ENCODE measurements around the gene MCC.

- TF ChIP-seq SIN3A (IDR thresholded peaks at IDR 0.05; ENCODE audit: borderline replicate concordance, insufficient read depth, low read length): no peak
- TF ChIP-seq POLR2AphosphoS5 (IDR thresholded peaks at IDR 0.05; ENCODE audit: low read depth, low read length): no peak
- TF ChIP-seq REST (IDR thresholded peaks at IDR 0.05; ENCODE audit: insufficient read depth in 1 of 2, low read depth in 2 of 2, low read length in 2 of 2): no peak
- no peak for TF ChIP-seq FOXP2 (optimal IDR thresholded peaks at IDR 0.05; ENCODE audit: borderline replicate concordance, extremely low read depth, extremely low read length, insufficient read depth)
- no peak for TF ChIP-seq TAF1 (IDR thresholded peaks at IDR 0.05; ENCODE audit: borderline replicate concordance, insufficient read depth, low read length)
Observed at GRCh38 chr5:113490317-113490716, 2.1 kb upstream of the MCC start.
